Fibroblast of lung (primary cell): Measurements from ENCODE around the gene FILIP1L.

Experiments
- CTCF ChIP-seq, 2 donors: IDR thresholded peaks in 1 of 2; conservative IDR thresholded peaks in 1 of 2; 1 replicate in 1 of 2; 2 replicates in 1 of 2; pipeline ENCODE4 v1.5.1; 2011 to 2012; ENCODE audit warnings: low read length in 2 of 2, control low read depth in 1 of 2, inconsistent platforms in 1 of 2, low read depth in 1 of 2, mild to moderate bottlenecking in 1 of 2
- EZH2 ChIP-seq: IDR thresholded peaks from 2 replicates; pipeline ENCODE4 v1.5.1; 2012; ENCODE audit warnings: low read length, control low read depth, mild to moderate bottlenecking; ENCODE audit errors: missing control alignments

- no peak for TF ChIP-seq CTCF (conservative IDR thresholded peaks at IDR 0.05 in 1 of 2, IDR thresholded peaks at IDR 0.05 in 1 of 2; ENCODE audit: low read depth in 1 of 2, low read length in 2 of 2)
- no peak for TF ChIP-seq EZH2
Observed at GRCh38 chr3:100005665-100006393, 108.5 kb downstream of the FILIP1L start.
